DOHH2 (cell line): ENCODE measurements around the gene COMMD7.

Experiments used
- EZH2phosphoT487 ChIP-seq: fragments of 200-600 bp; sonication (generic); IDR thresholded peaks from 2 replicates; pipeline ENCODE4 v1.6.1; 2017; ENCODE audit warnings: borderline replicate concordance, mild to moderate bottlenecking, antibody characterized with exemption, low read length, moderate library complexity, mixed read lengths
- TF ChIP-seq, protein P1 (sequence below): fragments of 200-600 bp; sonication (generic); IDR thresholded peaks from one replicate; pipeline ENCODE4 v1.5.1; 2014; ENCODE audit warnings: antibody characterized with exemption, mild to moderate bottlenecking, low read depth, low read length; ENCODE audit not compliant: poor library complexity, severe bottlenecking

DNA sequence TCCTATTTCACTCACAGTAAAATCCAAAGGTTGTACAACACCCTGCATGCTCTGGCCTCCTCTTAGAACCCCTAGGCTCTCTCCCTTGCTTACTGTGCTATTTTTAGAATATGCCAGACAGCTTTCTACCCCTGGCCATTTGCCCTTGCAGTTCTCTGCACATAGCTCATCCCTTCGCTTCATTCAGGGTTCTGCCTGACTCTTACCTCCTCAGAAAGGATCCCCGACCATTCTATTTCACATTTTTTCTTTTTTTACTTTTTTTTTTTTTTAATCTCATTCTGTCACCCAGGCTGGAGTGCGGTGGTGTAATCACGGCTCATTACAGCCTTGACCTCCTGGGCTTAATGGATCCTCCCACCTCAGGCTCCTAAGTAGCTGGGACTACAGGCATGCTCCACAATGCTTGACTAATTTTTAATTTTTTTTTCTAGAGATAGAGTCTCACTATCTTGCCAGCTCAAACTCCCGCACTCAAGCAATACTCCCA is 33.6 kb downstream of the COMMD7 start:
- TF ChIP-seq, protein P1, sequence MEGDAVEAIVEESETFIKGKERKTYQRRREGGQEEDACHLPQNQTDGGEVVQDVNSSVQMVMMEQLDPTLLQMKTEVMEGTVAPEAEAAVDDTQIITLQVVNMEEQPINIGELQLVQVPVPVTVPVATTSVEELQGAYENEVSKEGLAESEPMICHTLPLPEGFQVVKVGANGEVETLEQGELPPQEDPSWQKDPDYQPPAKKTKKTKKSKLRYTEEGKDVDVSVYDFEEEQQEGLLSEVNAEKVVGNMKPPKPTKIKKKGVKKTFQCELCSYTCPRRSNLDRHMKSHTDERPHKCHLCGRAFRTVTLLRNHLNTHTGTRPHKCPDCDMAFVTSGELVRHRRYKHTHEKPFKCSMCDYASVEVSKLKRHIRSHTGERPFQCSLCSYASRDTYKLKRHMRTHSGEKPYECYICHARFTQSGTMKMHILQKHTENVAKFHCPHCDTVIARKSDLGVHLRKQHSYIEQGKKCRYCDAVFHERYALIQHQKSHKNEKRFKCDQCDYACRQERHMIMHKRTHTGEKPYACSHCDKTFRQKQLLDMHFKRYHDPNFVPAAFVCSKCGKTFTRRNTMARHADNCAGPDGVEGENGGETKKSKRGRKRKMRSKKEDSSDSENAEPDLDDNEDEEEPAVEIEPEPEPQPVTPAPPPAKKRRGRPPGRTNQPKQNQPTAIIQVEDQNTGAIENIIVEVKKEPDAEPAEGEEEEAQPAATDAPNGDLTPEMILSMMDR, result no peak
- TF ChIP-seq EZH2phosphoT487, result no peak
